Liver (tissue), 9 donors: ENCODE measurements around the gene DDX56. TPM values are rescaled to one million over a fixed set of nuclear protein-coding genes. Genes with fewer than 3 reads are reported as not detected.

Source experiments
- DNase-seq: peaks from one replicate; pipeline ENCODE4 v3.0.0-alpha.2; 2017; ENCODE audit warnings: low spot score
- H3K27ac ChIP-seq, 2 donors: one replicate each; pipeline ENCODE4 v1.7.0; 2013; ENCODE audit warnings: inconsistent platforms in 2 of 2, low read length in 2 of 2, control low read depth in 1 of 2, low read depth in 1 of 2, mild to moderate bottlenecking in 1 of 2
- H3K27me3 ChIP-seq, 4 donors: one replicate each; pipeline versions ENCODE4 v1.6.1 to v1.7.0; 2013; ENCODE audit warnings: low read length in 3 of 4, inconsistent platforms in 1 of 4, mild to moderate bottlenecking in 1 of 4, moderate library complexity in 1 of 4; ENCODE audit not compliant: control insufficient read depth in 4 of 4, insufficient read depth in 4 of 4
- H3K36me3 ChIP-seq, 4 donors: one replicate each; pipeline versions ENCODE4 v1.6.1 to v1.7.0; 2013; ENCODE audit warnings: low read length in 3 of 4, mild to moderate bottlenecking in 3 of 4, low read depth in 1 of 4, moderate library complexity in 1 of 4; ENCODE audit not compliant: control insufficient read depth in 4 of 4, insufficient read depth in 3 of 4
- H3K4me1 ChIP-seq, 4 donors: one replicate each; pipeline versions ENCODE4 v1.6.1 to v1.7.0; 2013; ENCODE audit warnings: low read length in 3 of 4, mild to moderate bottlenecking in 3 of 4, moderate library complexity in 1 of 4; ENCODE audit not compliant: control insufficient read depth in 4 of 4, insufficient read depth in 4 of 4
- H3K4me3 ChIP-seq, 3 donors: one replicate each; pipeline versions ENCODE4 v1.6.1 to v1.7.0; 2013; ENCODE audit warnings: low read length in 3 of 3, control low read depth in 1 of 3, low read depth in 1 of 3, mild to moderate bottlenecking in 1 of 3
- H3K9ac ChIP-seq, 2 donors: one replicate each; pipeline ENCODE4 v1.7.0; 2013; ENCODE audit warnings: low read length in 2 of 2, mild to moderate bottlenecking in 2 of 2, moderate library complexity in 2 of 2, control low read depth in 1 of 2, low read depth in 1 of 2
- H3K9me3 ChIP-seq, 4 donors: one replicate each; pipeline versions ENCODE4 v1.6.1 to v1.7.0; 2013; ENCODE audit warnings: low read length in 3 of 4; ENCODE audit not compliant: control insufficient read depth in 4 of 4
- ATF3 ChIP-seq: IDR thresholded peaks from 2 replicates; pipeline ENCODE4 v1.6.1; 2016; ENCODE audit warnings: antibody characterized with exemption
- CTCF ChIP-seq: fragments of 150-350 bp; IDR thresholded peaks from 2 replicates; pipeline ENCODE4 v1.5.1; 2017; ENCODE audit warnings: improper control_type of control experiment, low read depth, low read length; ENCODE audit not compliant: missing input control
- EGR1 ChIP-seq, 2 donors: IDR thresholded peaks; 2 replicates each; pipeline ENCODE4 v1.6.1; 2016 to 2018; ENCODE audit warnings: antibody characterized with exemption in 2 of 2, low read depth in 2 of 2
- FOXA1 ChIP-seq: IDR thresholded peaks from 2 replicates; pipeline ENCODE4 v1.6.1; 2016; ENCODE audit warnings: antibody characterized with exemption
- FOXA2 ChIP-seq: IDR thresholded peaks from 2 replicates; pipeline ENCODE4 v1.6.1; 2016; ENCODE audit warnings: antibody characterized with exemption
- GABPA ChIP-seq, 2 donors: IDR thresholded peaks in 1 of 2; conservative IDR thresholded peaks in 1 of 2; 2 replicates each; pipeline ENCODE4 v1.6.1; 2016; ENCODE audit warnings: antibody characterized with exemption in 2 of 2, mild to moderate bottlenecking in 1 of 2, moderate library complexity in 1 of 2
- HNF4A ChIP-seq, 2 donors: conservative IDR thresholded peaks; 2 replicates each; pipeline ENCODE4 v1.6.1; 2016; ENCODE audit warnings: antibody characterized with exemption in 2 of 2, mild to moderate bottlenecking in 2 of 2
- HNF4G ChIP-seq: IDR thresholded peaks from 2 replicates; pipeline ENCODE4 v1.6.1; 2016; ENCODE audit warnings: antibody characterized with exemption
- JUND ChIP-seq, 2 donors: IDR thresholded peaks; 2 replicates each; pipeline ENCODE4 v1.6.1; 2016; ENCODE audit warnings: antibody characterized with exemption in 2 of 2
- MAX ChIP-seq: IDR thresholded peaks from 2 replicates; pipeline ENCODE4 v1.6.1; 2016; ENCODE audit warnings: antibody characterized with exemption
- NR2F2 ChIP-seq: IDR thresholded peaks from 2 replicates; pipeline ENCODE4 v1.6.1; 2016; ENCODE audit warnings: antibody characterized with exemption
- RAD21 ChIP-seq, 2 donors: IDR thresholded peaks; 2 replicates each; pipeline ENCODE4 v1.6.1; 2016; ENCODE audit warnings: antibody characterized with exemption in 2 of 2, mild to moderate bottlenecking in 2 of 2
- REST ChIP-seq: IDR thresholded peaks from 2 replicates; pipeline ENCODE4 v1.6.1; 2016; ENCODE audit warnings: antibody characterized with exemption, mild to moderate bottlenecking
- RXRA ChIP-seq, 2 donors: IDR thresholded peaks; 2 replicates each; pipeline ENCODE4 v1.6.1; 2017 to 2018; ENCODE audit warnings: antibody characterized with exemption in 2 of 2, mild to moderate bottlenecking in 1 of 2
- SP1 ChIP-seq: IDR thresholded peaks from 2 replicates; pipeline ENCODE4 v1.6.1; 2018; ENCODE audit warnings: antibody characterized with exemption, mild to moderate bottlenecking
- TAF1 ChIP-seq: conservative IDR thresholded peaks from 2 replicates; pipeline ENCODE4 v1.6.1; 2016; ENCODE audit warnings: antibody characterized with exemption, mild to moderate bottlenecking
- ZBTB33 ChIP-seq: IDR thresholded peaks from 2 replicates; pipeline ENCODE4 v1.6.1; 2016; ENCODE audit warnings: antibody characterized with exemption
- WGBS: extraction: QIAGEN DNeasy Blood & Tissue Kit; methylation state at CpG from one replicate; pipeline ENCODE4 v1.1.7; 2013; 5-methylcytosine and 5-hydroxymethylcytosine counted together
- polyA plus RNA-seq, 2 donors: library from polyadenylated mRNA; stranded (reverse) in 1 of 2; unstranded in 1 of 2; fragments of 200-250 nt in 1 of 2; fragments of >200 nt in 1 of 2; fragmentation: Nextera tagmentation in 1 of 2; extraction: Ambion mirVana in 1 of 2; gene quantifications; one replicate each; pipeline versions ENCODE4 v1.2.1 to v1.2.3, GENCODE V29; 2013 to 2015
- total RNA-seq, 2 donors: library from RNA; depleted of rRNA; stranded (reverse); fragments of >200 nt; gene quantifications; one replicate each; pipeline ENCODE4 v1.2.3, GENCODE V29; 2014
- donor health status: healthy.
- donor health status: healthy.
- donor health status: healthy.
- donor health status: healthy.
- donor health status: healthy.

Gene DDX56
- total and polyA plus RNA-seq, 4 donors: 24.3 to 42.1 (median 31.9) TPM

GRCh38 chr7:44567884-44568283 lies 5.8 kb downstream of the DDX56 start:
- Histone ChIP-seq H3K36me3 (peaks cover 29 to 64% (median 57%) of the 10 kb centered on the region in 4 donors), H3K4me1 (peaks cover 4 to 32% (median 24%) of the 10 kb centered on the region in 4 donors), H3K9ac (no peak overlapping the region), H3K4me3 (no peak overlapping the region), H3K27me3 (no peaks in the 10 kb centered on the region), H3K27ac (no peak overlapping the region), H3K9me3 (no peaks in the 10 kb centered on the region)
- TF ChIP-seq EGR1 (IDR thresholded peaks at IDR 0.05; ENCODE audit: low read depth in 2 of 2) (no peak), ATF3 (no peak), TAF1 (no peak), HNF4G (no peak), RAD21 (IDR thresholded peaks at IDR 0.05) (no peak), SP1 (no peak), MAX (no peak), HNF4A (conservative IDR thresholded peaks at IDR 0.05) (no peak), REST (no peak), RXRA (IDR thresholded peaks at IDR 0.05) (no peak), NR2F2 (no peak), CTCF (no peak), FOXA1 (no peak), ZBTB33 (no peak), GABPA (IDR thresholded peaks at IDR 0.05 in 1 of 2, conservative IDR thresholded peaks at IDR 0.05 in 1 of 2) (no peak), JUND (IDR thresholded peaks at IDR 0.05) (no peak), FOXA2 (no peak)
- WGBS: 90% methylated on average over 6 of the region's 6 CpGs
- DNase-seq: no peak

GRCh38 chr7:44566680-44567079 lies 7.0 kb downstream of the DDX56 start:
- no peaks in the 10 kb centered on the region for H3K9me3 ChIP-seq

More at GRCh38 chr7:44566680-44567079, 7.0 kb downstream of the DDX56 start:
- Histone ChIP-seq H3K36me3 (peaks cover 27 to 55% (median 49%) of the 10 kb centered on the region in 4 donors), H3K27me3 (no peaks in the 10 kb centered on the region), H3K9ac (no peak overlapping the region), H3K4me1 (peaks cover 7 to 34% (median 25%) of the 10 kb centered on the region in 4 donors), H3K4me3 (no peak overlapping the region), H3K27ac (no peak overlapping the region)
- TF ChIP-seq SP1 (no peak), ZBTB33 (no peak)
- no peak for DNase-seq
- 86% methylated on average over 5 of the region's 5 CpGs for WGBS
